WTC11 (cell line): ENCODE measurements around the gene GSTO2. TPM values are rescaled to one million over a fixed set of nuclear protein-coding genes. Genes with fewer than 3 reads are reported as not detected.

Source experiments
- ATAC-seq: fragments of 200-7000 bp; cut with Tn5 transposase; 2 replicates; pipeline ENCODE4 v1.10.0; 2021; ENCODE audit warnings: mild to moderate bottlenecking, moderate library complexity
- CTCF ChIA-PET: fragments of 300-600 bp; sonication (Branson Sonifier 250); formaldehyde crosslinking; loops from one replicate; lab custom pipeline; 2021; ENCODE audit warnings: antibody characterized with exemption; lab: Charles Lee
- POLR2A ChIA-PET: fragments of 350-600 bp; sonication (Branson Sonifier 250); formaldehyde crosslinking; loops from one replicate; lab custom pipeline; 2021; ENCODE audit warnings: antibody characterized with exemption; lab: Charles Lee
- DNase-seq: peaks from one replicate; pipeline ENCODE4 v3.0.0; 2021; ENCODE audit warnings: low spot score
- H3K27ac Mint-ChIP-seq: 2 replicates; pipeline ENCODE4 v1.8.0; 2021; ENCODE audit warnings: mixed read lengths
- H3K27me3 Mint-ChIP-seq: 2 replicates; pipeline ENCODE4 v1.8.0; 2021; ENCODE audit warnings: low read depth, mild to moderate bottlenecking, moderate library complexity, mixed read lengths
- H3K36me3 Mint-ChIP-seq: 2 replicates; pipeline ENCODE4 v1.8.0; 2021; ENCODE audit warnings: mixed read lengths
- H3K4me1 Mint-ChIP-seq: 2 replicates; pipeline ENCODE4 v1.8.0; 2022; ENCODE audit warnings: mixed read lengths
- H3K4me3 Mint-ChIP-seq: 2 replicates; pipeline ENCODE4 v1.8.0; 2021; ENCODE audit warnings: mild to moderate bottlenecking, moderate library complexity, mixed read lengths
- H3K9me3 Mint-ChIP-seq: 2 replicates; pipeline ENCODE4 v1.8.0; 2021; ENCODE audit warnings: mixed read lengths
- ATF2 ChIP-seq: sonication (generic); formaldehyde crosslinking; IDR thresholded peaks from 2 replicates; pipeline ENCODE4 v1.8.1; 2022; ENCODE audit warnings: low read depth, missing genetic modification reagents, borderline replicate concordance
- CBFB ChIP-seq: sonication (generic); formaldehyde crosslinking; IDR thresholded peaks from 2 replicates; pipeline ENCODE4 v1.8.1; 2022; ENCODE audit warnings: mild to moderate bottlenecking, low read depth, missing genetic modification reagents
- EMX1 ChIP-seq: fragments of 250-450 bp; sonication (Bioruptor Pico); IDR thresholded peaks from 2 replicates; pipeline ENCODE4 v1.8.0; 2021; ENCODE audit warnings: mild to moderate bottlenecking
- FOXJ3 ChIP-seq: sonication (generic); formaldehyde crosslinking; IDR thresholded peaks from 2 replicates; pipeline ENCODE4 v1.9.0; 2021; ENCODE audit warnings: missing genetic modification reagents, mild to moderate bottlenecking, borderline replicate concordance
- FOXK1 ChIP-seq: sonication (generic); formaldehyde crosslinking; IDR thresholded peaks from 2 replicates; pipeline ENCODE4 v1.8.0; 2022; ENCODE audit warnings: mild to moderate bottlenecking, moderate library complexity, missing genetic modification reagents
- FOXP1 ChIP-seq: sonication (generic); formaldehyde crosslinking; IDR thresholded peaks from 2 replicates; pipeline ENCODE4 v1.8.0; 2022; ENCODE audit warnings: missing genetic modification reagents, mild to moderate bottlenecking, moderate library complexity, borderline replicate concordance
- HMGXB4 ChIP-seq: sonication (generic); formaldehyde crosslinking; IDR thresholded peaks from 2 replicates; pipeline ENCODE4 v1.8.1; 2023; ENCODE audit warnings: mild to moderate bottlenecking, moderate library complexity, missing genetic modification reagents
- IRF1 ChIP-seq: sonication (generic); formaldehyde crosslinking; IDR thresholded peaks from 2 replicates; pipeline ENCODE4 v1.8.0; 2023; ENCODE audit warnings: missing genetic modification reagents
- MXD4 ChIP-seq: fragments of 250-450 bp; sonication (Bioruptor Pico); IDR thresholded peaks from 2 replicates; pipeline ENCODE4 v1.8.0; 2021; ENCODE audit warnings: mild to moderate bottlenecking, moderate library complexity, borderline replicate concordance
- NR3C1 ChIP-seq: sonication (generic); formaldehyde crosslinking; conservative IDR thresholded peaks from 2 replicates; pipeline ENCODE4 v1.8.1; 2023; ENCODE audit warnings: low read depth, mild to moderate bottlenecking, missing genetic modification reagents
- PREB ChIP-seq: sonication (generic); formaldehyde crosslinking; IDR thresholded peaks from 2 replicates; pipeline ENCODE4 v1.8.1; 2022; ENCODE audit warnings: mild to moderate bottlenecking, missing genetic modification reagents, moderate library complexity, borderline replicate concordance
- SP1 ChIP-seq: sonication (generic); formaldehyde crosslinking; conservative IDR thresholded peaks from 2 replicates; pipeline ENCODE4 v1.8.1; 2022; ENCODE audit warnings: missing genetic modification reagents
- TP53 ChIP-seq: sonication (generic); formaldehyde crosslinking; IDR thresholded peaks from 2 replicates; pipeline ENCODE4 v1.8.1; 2023; ENCODE audit warnings: mild to moderate bottlenecking, missing genetic modification reagents
- ZNF232 ChIP-seq: sonication (generic); formaldehyde crosslinking; IDR thresholded peaks from 2 replicates; pipeline ENCODE4 v1.8.0; 2022; ENCODE audit warnings: mild to moderate bottlenecking, missing genetic modification reagents
- total RNA-seq: library from RNA; stranded (reverse); gene quantifications from 3 replicates; pipeline ENCODE4 v1.2.3, GENCODE V29; 2021
- TF ChIP-seq, protein P1 (sequence below): fragments of 250-450 bp; sonication (Bioruptor Pico); IDR thresholded peaks from 2 replicates; pipeline ENCODE4 v1.9.0; 2021; ENCODE audit warnings: mild to moderate bottlenecking
- TF ChIP-seq, protein P2 (sequence below): fragments of 250-450 bp; sonication (Bioruptor Pico); IDR thresholded peaks from 2 replicates; pipeline ENCODE4 v1.8.0; 2021; ENCODE audit warnings: mild to moderate bottlenecking
- TF ChIP-seq, protein P3 (sequence below): sonication (generic); formaldehyde crosslinking; IDR thresholded peaks from 2 replicates; pipeline ENCODE4 v1.8.0; 2022; ENCODE audit warnings: mild to moderate bottlenecking, missing genetic modification reagents
- TF ChIP-seq, protein P4 (sequence below): sonication (generic); formaldehyde crosslinking; IDR thresholded peaks from 2 replicates; pipeline ENCODE4 v1.8.0; 2023; ENCODE audit warnings: missing genetic modification reagents, mild to moderate bottlenecking, borderline replicate concordance
- TF ChIP-seq, protein P5 (sequence below): sonication (generic); formaldehyde crosslinking; IDR thresholded peaks from 2 replicates; pipeline ENCODE4 v1.8.1; 2023; ENCODE audit warnings: mild to moderate bottlenecking, missing genetic modification reagents, moderate library complexity

The GSTO2 gene
- total RNA-seq, 1 experiment from 2014 or later: 10.7 TPM

DNA sequence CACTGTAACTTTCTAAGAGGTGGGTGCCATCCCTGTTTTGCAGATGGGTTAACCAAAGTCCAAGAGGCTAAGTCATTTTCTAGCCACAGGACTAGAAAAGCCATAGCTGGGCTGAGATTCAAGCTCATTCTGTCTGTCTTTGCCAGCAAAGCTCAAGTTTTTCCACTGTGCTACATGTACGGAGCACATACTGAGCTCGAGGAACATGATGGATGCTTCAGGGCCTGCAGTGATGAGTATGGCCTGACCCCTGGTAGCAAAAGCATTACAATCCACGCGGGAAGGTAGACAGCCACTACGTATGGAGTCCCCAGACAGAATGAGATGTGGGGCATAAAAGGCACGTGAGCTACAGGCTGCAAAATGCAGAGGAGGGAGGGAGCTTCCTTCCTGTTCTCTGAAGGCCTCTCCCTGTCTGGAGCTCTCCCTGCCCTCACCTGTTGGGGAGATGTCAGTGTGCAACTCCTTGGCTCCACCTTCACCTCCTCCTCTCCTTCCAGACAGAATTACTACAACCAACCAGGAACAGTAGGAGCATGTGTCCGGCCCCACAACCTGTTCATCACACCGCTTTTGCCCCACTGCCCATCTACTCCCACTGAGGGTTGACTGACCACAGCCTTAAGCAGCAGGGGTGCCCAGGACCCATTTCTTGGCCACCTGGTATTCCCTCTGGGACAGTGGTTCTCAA lies 52.9 kb downstream of the GSTO2 start (continued):
- TF ChIP-seq ATF2 (CRISPR knock-in tag): no peak
- no peak for TF ChIP-seq CBFB (CRISPR knock-in tag)
- TF ChIP-seq NR3C1 (CRISPR knock-in tag): no peak
- TF ChIP-seq EMX1 (CRISPR knock-in tag): no peak
- TF ChIP-seq, protein P1, sequence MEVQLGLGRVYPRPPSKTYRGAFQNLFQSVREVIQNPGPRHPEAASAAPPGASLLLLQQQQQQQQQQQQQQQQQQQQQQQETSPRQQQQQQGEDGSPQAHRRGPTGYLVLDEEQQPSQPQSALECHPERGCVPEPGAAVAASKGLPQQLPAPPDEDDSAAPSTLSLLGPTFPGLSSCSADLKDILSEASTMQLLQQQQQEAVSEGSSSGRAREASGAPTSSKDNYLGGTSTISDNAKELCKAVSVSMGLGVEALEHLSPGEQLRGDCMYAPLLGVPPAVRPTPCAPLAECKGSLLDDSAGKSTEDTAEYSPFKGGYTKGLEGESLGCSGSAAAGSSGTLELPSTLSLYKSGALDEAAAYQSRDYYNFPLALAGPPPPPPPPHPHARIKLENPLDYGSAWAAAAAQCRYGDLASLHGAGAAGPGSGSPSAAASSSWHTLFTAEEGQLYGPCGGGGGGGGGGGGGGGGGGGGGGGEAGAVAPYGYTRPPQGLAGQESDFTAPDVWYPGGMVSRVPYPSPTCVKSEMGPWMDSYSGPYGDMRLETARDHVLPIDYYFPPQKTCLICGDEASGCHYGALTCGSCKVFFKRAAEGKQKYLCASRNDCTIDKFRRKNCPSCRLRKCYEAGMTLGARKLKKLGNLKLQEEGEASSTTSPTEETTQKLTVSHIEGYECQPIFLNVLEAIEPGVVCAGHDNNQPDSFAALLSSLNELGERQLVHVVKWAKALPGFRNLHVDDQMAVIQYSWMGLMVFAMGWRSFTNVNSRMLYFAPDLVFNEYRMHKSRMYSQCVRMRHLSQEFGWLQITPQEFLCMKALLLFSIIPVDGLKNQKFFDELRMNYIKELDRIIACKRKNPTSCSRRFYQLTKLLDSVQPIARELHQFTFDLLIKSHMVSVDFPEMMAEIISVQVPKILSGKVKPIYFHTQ: no peak
- TF ChIP-seq FOXJ3 (CRISPR knock-in tag): no peak
- TF ChIP-seq MXD4 (CRISPR knock-in tag): no peak
- TF ChIP-seq, all 79 proteins: peak for 0

GRCh38 chr10:104322416-104322782 lies 53.4 kb downstream of the GSTO2 start:
- ChIA-PET CTCF (interaction anchor here (1.0 to 5.2 kb wide), 8 partner anchors 11 to 48 kb away, joined by 3 to 33 read pairs (median 6); partner anchors contain the start of gene CFAP58), POLR2A (no interaction called here)
- peak overlapping the region; percentile 48 for H3K27ac Mint-ChIP-seq
- H3K4me1 Mint-ChIP-seq: peaks cover 94% of the 10 kb centered on the region
- H3K36me3 Mint-ChIP-seq: peaks cover 5% of the 10 kb centered on the region; the same call in 1 of the 2 replicates
- ATAC-seq (no peak), DNase-seq (no peak)
- H3K27me3 Mint-ChIP-seq: no peaks in the 10 kb centered on the region
- H3K4me3 Mint-ChIP-seq: no peak overlapping the region
- H3K9me3 Mint-ChIP-seq: no peaks in the 10 kb centered on the region
- TF ChIP-seq PREB (no peak), FOXK1 (no peak), FOXP1 (CRISPR knock-in tag) (no peak), TP53 (CRISPR knock-in tag) (no peak), NR3C1 (CRISPR knock-in tag) (no peak), ZNF232 (CRISPR knock-in tag) (no peak), SP1 (CRISPR knock-in tag) (no peak), HMGXB4 (CRISPR knock-in tag) (no peak), IRF1 (CRISPR knock-in tag) (no peak)
- TF ChIP-seq, protein P2, sequence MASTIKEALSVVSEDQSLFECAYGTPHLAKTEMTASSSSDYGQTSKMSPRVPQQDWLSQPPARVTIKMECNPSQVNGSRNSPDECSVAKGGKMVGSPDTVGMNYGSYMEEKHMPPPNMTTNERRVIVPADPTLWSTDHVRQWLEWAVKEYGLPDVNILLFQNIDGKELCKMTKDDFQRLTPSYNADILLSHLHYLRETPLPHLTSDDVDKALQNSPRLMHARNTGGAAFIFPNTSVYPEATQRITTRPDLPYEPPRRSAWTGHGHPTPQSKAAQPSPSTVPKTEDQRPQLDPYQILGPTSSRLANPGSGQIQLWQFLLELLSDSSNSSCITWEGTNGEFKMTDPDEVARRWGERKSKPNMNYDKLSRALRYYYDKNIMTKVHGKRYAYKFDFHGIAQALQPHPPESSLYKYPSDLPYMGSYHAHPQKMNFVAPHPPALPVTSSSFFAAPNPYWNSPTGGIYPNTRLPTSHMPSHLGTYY (CRISPR knock-in tag): no peak
- TF ChIP-seq, protein P3, sequence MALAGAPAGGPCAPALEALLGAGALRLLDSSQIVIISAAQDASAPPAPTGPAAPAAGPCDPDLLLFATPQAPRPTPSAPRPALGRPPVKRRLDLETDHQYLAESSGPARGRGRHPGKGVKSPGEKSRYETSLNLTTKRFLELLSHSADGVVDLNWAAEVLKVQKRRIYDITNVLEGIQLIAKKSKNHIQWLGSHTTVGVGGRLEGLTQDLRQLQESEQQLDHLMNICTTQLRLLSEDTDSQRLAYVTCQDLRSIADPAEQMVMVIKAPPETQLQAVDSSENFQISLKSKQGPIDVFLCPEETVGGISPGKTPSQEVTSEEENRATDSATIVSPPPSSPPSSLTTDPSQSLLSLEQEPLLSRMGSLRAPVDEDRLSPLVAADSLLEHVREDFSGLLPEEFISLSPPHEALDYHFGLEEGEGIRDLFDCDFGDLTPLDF (CRISPR knock-in tag): no peak
- TF ChIP-seq, protein P4, sequence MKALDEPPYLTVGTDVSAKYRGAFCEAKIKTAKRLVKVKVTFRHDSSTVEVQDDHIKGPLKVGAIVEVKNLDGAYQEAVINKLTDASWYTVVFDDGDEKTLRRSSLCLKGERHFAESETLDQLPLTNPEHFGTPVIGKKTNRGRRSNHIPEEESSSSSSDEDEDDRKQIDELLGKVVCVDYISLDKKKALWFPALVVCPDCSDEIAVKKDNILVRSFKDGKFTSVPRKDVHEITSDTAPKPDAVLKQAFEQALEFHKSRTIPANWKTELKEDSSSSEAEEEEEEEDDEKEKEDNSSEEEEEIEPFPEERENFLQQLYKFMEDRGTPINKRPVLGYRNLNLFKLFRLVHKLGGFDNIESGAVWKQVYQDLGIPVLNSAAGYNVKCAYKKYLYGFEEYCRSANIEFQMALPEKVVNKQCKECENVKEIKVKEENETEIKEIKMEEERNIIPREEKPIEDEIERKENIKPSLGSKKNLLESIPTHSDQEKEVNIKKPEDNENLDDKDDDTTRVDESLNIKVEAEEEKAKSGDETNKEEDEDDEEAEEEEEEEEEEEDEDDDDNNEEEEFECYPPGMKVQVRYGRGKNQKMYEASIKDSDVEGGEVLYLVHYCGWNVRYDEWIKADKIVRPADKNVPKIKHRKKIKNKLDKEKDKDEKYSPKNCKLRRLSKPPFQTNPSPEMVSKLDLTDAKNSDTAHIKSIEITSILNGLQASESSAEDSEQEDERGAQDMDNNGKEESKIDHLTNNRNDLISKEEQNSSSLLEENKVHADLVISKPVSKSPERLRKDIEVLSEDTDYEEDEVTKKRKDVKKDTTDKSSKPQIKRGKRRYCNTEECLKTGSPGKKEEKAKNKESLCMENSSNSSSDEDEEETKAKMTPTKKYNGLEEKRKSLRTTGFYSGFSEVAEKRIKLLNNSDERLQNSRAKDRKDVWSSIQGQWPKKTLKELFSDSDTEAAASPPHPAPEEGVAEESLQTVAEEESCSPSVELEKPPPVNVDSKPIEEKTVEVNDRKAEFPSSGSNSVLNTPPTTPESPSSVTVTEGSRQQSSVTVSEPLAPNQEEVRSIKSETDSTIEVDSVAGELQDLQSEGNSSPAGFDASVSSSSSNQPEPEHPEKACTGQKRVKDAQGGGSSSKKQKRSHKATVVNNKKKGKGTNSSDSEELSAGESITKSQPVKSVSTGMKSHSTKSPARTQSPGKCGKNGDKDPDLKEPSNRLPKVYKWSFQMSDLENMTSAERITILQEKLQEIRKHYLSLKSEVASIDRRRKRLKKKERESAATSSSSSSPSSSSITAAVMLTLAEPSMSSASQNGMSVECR (CRISPR knock-in tag): no peak
- TF ChIP-seq, protein P5, sequence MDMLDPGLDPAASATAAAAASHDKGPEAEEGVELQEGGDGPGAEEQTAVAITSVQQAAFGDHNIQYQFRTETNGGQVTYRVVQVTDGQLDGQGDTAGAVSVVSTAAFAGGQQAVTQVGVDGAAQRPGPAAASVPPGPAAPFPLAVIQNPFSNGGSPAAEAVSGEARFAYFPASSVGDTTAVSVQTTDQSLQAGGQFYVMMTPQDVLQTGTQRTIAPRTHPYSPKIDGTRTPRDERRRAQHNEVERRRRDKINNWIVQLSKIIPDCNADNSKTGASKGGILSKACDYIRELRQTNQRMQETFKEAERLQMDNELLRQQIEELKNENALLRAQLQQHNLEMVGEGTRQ: no peak
